GM18505 (cell line): ENCODE measurements around the gene ARID1B.
A peak's percentile ranks its signal among the peaks of the same experiment; 100 is the strongest.

ENCODE experiments used
- ATAC-seq: cut with Tn5 transposase; IDR thresholded peaks from one replicate; pipeline ENCODE4 v1.9.1; 2021; ENCODE audit not compliant: unreplicated experiment
- POLR2A ChIP-seq: IDR thresholded peaks from 4 replicates; pipeline ENCODE4 v1.6.1; 2011; ENCODE audit warnings: borderline replicate concordance; ENCODE audit not compliant: insufficient read depth, insufficient read length; ENCODE audit errors: extremely low read depth

Gene ARID1B

GRCh38 chr6:156776840-156777576, at the start of gene ARID1B:
Gene ARID1B, plus strand, starts transcription at chr6:156777378. Its CDS starts 303 bp downstream, at chr6:156777681.
- TF ChIP-seq POLR2A: peak; percentile 76
- peak; percentile 41 for ATAC-seq

GRCh38 chr6:156727715-156728385, 49.3 kb upstream of the ARID1B start:
- ATAC-seq: no peak
- no peak for TF ChIP-seq POLR2A

GRCh38 chr6:156729248-156729647, 47.9 kb upstream of the ARID1B start:
- no peak for ATAC-seq
- no peak for TF ChIP-seq POLR2A

- no peak for TF ChIP-seq POLR2A
- ATAC-seq: no peak
Measured at GRCh38 chr6:156731396-156731795, 45.8 kb upstream of the ARID1B start.

GRCh38 chr6:156735751-156736150, 41.4 kb upstream of the ARID1B start:
- no peak for TF ChIP-seq POLR2A
- no peak for ATAC-seq

GRCh38 chr6:156740604-156741003, 36.6 kb upstream of the ARID1B start:
- ATAC-seq: no peak
- no peak for TF ChIP-seq POLR2A

GRCh38 chr6:156741287-156742073, 35.7 kb upstream of the ARID1B start:
- TF ChIP-seq POLR2A: no peak
- no peak for ATAC-seq

- TF ChIP-seq POLR2A: no peak
Measured at GRCh38 chr6:156747715-156748114, 29.5 kb upstream of the ARID1B start.

GRCh38 chr6:156748504-156748903, 28.7 kb upstream of the ARID1B start:
- no peak for ATAC-seq
- TF ChIP-seq POLR2A: no peak

More at GRCh38 chr6:156747715-156748114, 29.5 kb upstream of the ARID1B start:
- ATAC-seq: no peak

- TF ChIP-seq POLR2A: no peak
- ATAC-seq: peak; percentile 72
Measured at GRCh38 chr6:156752666-156753301, 24.4 kb upstream of the ARID1B start.

- no peak for TF ChIP-seq POLR2A
- ATAC-seq: no peak
Measured at GRCh38 chr6:156756630-156757610, 20.3 kb upstream of the ARID1B start.

- ATAC-seq: no peak
- TF ChIP-seq POLR2A: no peak
Measured at GRCh38 chr6:156757849-156758248, 19.3 kb upstream of the ARID1B start.
